Transverse colon (tissue), 4 donors: Measurements from ENCODE around the gene ALKBH8. TPM values are rescaled to one million over a fixed set of nuclear protein-coding genes. Genes with fewer than 3 reads are reported as not detected.
A peak's percentile ranks its signal among the peaks of the same experiment; 100 is the strongest.
"Not testable (repeated sequence)": the region's sequence is repeated elsewhere in the genome, so short reads cannot be mapped to it uniquely, and the experiment has no call there.

ENCODE experiments used
- DNase-seq: peaks from one replicate; pipeline ENCODE4 v3.0.0-alpha.2; 2019
- H3K27ac ChIP-seq, 4 donors: fragments of 200-600 bp; sonication (generic); 2 replicates each; pipeline ENCODE4 v1.5.1; 2016 to 2018; ENCODE audit warnings: inconsistent platforms in 4 of 4
- H3K27me3 ChIP-seq: fragments of 200-600 bp; sonication (generic); 2 replicates; pipeline ENCODE4 v1.5.1; 2017; ENCODE audit warnings: inconsistent platforms
- H3K36me3 ChIP-seq, 4 donors: fragments of 200-600 bp; sonication (generic); 2 replicates each; pipeline ENCODE4 v1.5.1; 2017 to 2019; ENCODE audit warnings: inconsistent platforms in 4 of 4
- H3K4me1 ChIP-seq, 4 donors: fragments of 200-600 bp; sonication (generic); 2 replicates each; pipeline ENCODE4 v1.5.1; 2017 to 2020; ENCODE audit warnings: inconsistent platforms in 4 of 4
- H3K4me3 ChIP-seq, 4 donors: fragments of 200-600 bp; sonication (generic); 1 replicate in 1 of 4; 2 replicates in 3 of 4; pipeline versions ENCODE4 v1.5.1 to v1.6.1; 2017 to 2019; ENCODE audit warnings: inconsistent platforms in 4 of 4
- H3K9me3 ChIP-seq, 2 donors: fragments of 200-600 bp; sonication (generic); 2 replicates each; pipeline ENCODE4 v1.5.1; 2017 to 2019; ENCODE audit warnings: inconsistent platforms in 2 of 2
- EP300 ChIP-seq: sonication (generic); formaldehyde crosslinking; IDR thresholded peaks from one replicate; pipeline ENCODE4 v1.6.1; 2017; ENCODE audit warnings: antibody characterized with exemption, low read depth
- POLR2A ChIP-seq: fragments of 450-650 bp; IDR thresholded peaks from one replicate; pipeline ENCODE4 v1.6.1; 2016; ENCODE audit warnings: antibody characterized with exemption, mild to moderate bottlenecking, moderate library complexity
- POLR2AphosphoS5 ChIP-seq, 3 donors: sonication (generic); formaldehyde crosslinking; IDR thresholded peaks; one replicate each; pipeline ENCODE4 v1.6.1; 2016; ENCODE audit warnings: antibody characterized with exemption in 3 of 3
- WGBS, 2 donors: methylation state at CpG; one replicate each; pipeline ENCODE4 v1.1.5; 2018; ENCODE audit warnings: low coverage in 1 of 2; 5-methylcytosine and 5-hydroxymethylcytosine counted together
- in situ Hi-C, 4 donors: fragments of 200-750 bp; cut with MboI; loops; one replicate each; pipeline versions ENCODE4 v1.15.0 to v1.15.1; 2017; ENCODE audit warnings: low sequenced_read_pairs in 3 of 4, low pct_ligation_motif_present in 1 of 4, low pct_unique_long_range_greater_than_20kb in 1 of 4
- intact Hi-C: fragments of 100-400 bp; cut with DNase I; formaldehyde crosslinking; loops from one replicate; pipeline ENCODE4 v1.15.1; 2023; ENCODE audit warnings: low total_unique reads
- total RNA-seq, 4 donors: library from RNA; depleted of rRNA; stranded (reverse); fragments of >200 nt; gene quantifications; one replicate each; pipeline ENCODE4 v1.1.0, GENCODE V29; 2016
- TF ChIP-seq, protein P1 (sequence below), 5 experiments: fragments of 200-600 bp in 3 of 5; fragments of 450-650 bp in 2 of 5; sonication (generic) in 3 of 5; IDR thresholded peaks; 1 replicate in 2 of 5; 2 replicates in 3 of 5; pipeline ENCODE4 v1.5.1; 2016 to 2017; ENCODE audit warnings: antibody characterized with exemption in 5 of 5, inconsistent platforms in 3 of 5, mild to moderate bottlenecking in 2 of 5, moderate library complexity in 1 of 5

Gene ALKBH8
- total RNA-seq, 4 donors from 2014 or later: 0.60 to 5.6 (median 3.9) TPM

DNA sequence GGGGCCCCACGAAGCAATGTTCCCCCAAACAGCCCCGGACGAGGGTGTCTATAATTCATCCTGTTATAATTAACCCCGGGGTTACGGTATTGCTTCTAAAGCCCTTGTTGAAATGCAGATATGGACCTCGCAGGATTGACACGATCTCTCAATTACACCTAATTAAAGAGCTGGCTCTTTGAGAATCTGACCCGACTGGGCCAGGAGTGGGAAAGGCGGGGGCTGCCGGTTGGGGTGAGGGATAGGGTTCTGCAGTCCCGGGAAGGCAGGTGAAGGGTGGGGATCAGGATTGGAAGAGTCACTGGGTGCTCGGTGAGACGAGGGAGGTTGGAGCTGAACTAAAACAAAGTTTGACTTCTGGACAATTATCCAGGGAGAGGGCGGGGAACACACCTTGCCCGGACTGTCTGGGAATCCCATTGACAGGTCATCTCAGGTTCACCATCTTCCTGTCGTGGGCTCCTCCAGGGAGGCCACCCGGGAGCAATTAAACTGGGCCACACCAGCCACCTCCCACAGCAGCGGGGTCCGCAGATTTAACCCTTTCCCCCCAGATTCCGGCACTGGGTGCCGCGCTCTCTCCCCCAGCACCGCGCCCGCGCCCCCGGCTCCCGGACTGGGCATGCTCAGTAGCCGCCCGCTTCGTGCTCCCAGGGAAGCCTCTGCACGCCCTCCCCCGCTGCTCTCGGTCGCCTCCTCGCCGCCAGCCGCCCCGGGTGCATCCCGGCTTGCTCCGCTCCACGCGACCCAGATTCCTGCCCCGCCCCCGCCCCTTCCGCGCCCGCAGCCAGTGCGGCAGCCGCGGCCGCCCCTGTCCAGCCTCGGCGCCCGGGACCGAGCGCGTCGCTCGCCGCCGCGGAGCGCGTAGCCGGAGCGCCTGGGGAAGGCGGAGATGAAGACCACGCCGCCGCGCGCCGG, 25.2 kb upstream of the ALKBH8 start, which contains the start of gene ELMOD1:
Gene ELMOD1, plus strand, starts transcription at position 688 of the 918 bp plus-strand sequence. CDS start 27,043 bp downstream, outside the sequence.
- H3K27ac ChIP-seq: no peak within 1 kb of the TSS
- in situ Hi-C loops: loop anchor here in 2 of 4 donors (25.0 kb wide), 1 partner anchor 97 kb away; no protein-coding TSS in a partner anchor
- no peaks in the 10 kb centered on the region for H3K9me3 ChIP-seq
- H3K36me3 ChIP-seq: no peaks in the 10 kb centered on the region
- peaks cover 82% of the 10 kb centered on the region for H3K27me3 ChIP-seq
- peak within 1 kb of the TSS; percentile 27 to 68 (median 46) for H3K4me3 ChIP-seq
- WGBS, 2 donors: 4% methylated on average over 36 of the region's 74 CpGs; no CpG with 5 or more reads in 1 of the 2 donors
- DNase-seq: peak; percentile 19
- intact Hi-C loops: no loop called here
- TF ChIP-seq POLR2AphosphoS5 (IDR thresholded peaks at IDR 0.05) (no peak), EP300 (no peak), POLR2A (no peak)
- TF ChIP-seq, protein P1, sequence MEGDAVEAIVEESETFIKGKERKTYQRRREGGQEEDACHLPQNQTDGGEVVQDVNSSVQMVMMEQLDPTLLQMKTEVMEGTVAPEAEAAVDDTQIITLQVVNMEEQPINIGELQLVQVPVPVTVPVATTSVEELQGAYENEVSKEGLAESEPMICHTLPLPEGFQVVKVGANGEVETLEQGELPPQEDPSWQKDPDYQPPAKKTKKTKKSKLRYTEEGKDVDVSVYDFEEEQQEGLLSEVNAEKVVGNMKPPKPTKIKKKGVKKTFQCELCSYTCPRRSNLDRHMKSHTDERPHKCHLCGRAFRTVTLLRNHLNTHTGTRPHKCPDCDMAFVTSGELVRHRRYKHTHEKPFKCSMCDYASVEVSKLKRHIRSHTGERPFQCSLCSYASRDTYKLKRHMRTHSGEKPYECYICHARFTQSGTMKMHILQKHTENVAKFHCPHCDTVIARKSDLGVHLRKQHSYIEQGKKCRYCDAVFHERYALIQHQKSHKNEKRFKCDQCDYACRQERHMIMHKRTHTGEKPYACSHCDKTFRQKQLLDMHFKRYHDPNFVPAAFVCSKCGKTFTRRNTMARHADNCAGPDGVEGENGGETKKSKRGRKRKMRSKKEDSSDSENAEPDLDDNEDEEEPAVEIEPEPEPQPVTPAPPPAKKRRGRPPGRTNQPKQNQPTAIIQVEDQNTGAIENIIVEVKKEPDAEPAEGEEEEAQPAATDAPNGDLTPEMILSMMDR (IDR thresholded peaks at IDR 0.05): no peak
- H3K4me1 ChIP-seq: peaks cover 3 to 19% (median 15%) of the 10 kb centered on the region in 4 donors

DNA sequence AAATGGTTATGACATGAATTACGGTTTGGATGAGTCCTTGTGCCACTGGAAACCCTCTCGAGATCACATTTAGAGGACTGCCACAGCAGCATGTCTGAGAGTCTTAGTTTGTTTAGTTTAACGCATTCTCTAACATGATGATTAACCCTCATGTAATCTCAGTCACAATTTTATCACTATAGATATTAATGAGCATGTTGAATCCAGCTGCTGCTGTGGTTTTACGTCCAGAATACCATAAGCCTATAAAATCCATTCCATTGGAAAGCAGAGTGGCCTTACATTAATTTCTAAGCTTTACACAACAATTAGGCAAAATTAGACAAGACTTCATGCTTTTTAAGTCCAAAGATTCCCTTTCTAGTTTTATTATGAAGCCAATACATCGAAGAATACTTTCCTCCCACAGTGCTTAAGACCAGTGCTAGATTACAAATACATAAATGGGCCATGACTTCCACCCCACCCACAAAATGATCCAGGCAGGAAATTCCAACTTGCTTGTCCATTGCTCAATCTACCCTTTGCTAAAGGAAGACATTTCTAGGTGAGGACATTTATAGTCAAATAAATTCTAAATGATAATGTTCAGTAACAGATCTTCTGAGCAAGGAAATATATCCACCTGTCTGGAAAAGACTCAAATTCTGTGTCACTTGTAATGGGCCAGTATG, 21.9 kb upstream of the ALKBH8 start:
- Histone ChIP-seq H3K4me1 (peaks cover 3 to 19% (median 15%) of the 10 kb centered on the region in 4 donors), H3K27ac (no peak overlapping the region), H3K4me3 (no peak overlapping the region), H3K9me3 (no peaks in the 10 kb centered on the region), H3K27me3 (peaks cover 67% of the 10 kb centered on the region), H3K36me3 (no peaks in the 10 kb centered on the region)
- TF ChIP-seq POLR2AphosphoS5 (IDR thresholded peaks at IDR 0.05) (no peak), EP300 (no peak)
- DNase-seq: no peak
- in situ Hi-C loops: loop anchor here in 2 of 4 donors (25.0 kb wide), 1 partner anchor 100 kb away; no protein-coding TSS in a partner anchor
- WGBS, 2 donors: 62 to 76% methylated on average over 5 of the region's 5 CpGs
- intact Hi-C loops: no loop called here

DNA sequence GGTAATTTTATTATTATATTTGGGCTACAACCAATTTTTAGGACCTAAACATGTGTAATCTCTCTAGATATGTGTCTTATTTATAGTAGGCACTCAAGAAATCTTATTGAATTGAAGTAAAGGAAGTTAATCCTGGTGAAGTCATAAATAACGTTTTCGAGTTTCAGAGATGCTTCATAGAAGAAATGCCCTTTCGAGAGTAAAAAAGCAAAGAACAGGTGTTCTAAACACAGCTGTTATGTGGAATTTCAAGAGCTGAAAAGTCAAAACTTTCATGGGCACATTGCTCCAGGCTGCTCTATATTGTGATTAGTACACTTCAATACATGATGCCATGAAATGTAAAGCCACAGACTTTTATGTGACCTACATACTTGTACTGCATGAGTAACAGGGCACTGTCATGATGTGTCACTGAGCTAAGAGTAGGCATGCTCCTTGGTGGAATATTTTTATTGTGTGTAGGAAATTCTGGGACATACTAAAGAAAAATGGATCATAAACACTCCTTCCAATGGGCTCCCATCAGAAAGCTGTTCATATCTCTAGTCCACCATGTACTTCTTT, 18.2 kb upstream of the ALKBH8 start:
- Histone ChIP-seq H3K27ac (no peak overlapping the region), H3K27me3 (peaks cover 32% of the 10 kb centered on the region), H3K9me3 (no peaks in the 10 kb centered on the region), H3K36me3 (no peaks in the 10 kb centered on the region), H3K4me3 (no peak overlapping the region), H3K4me1 (no peaks in the 10 kb centered on the region)
- TF ChIP-seq, protein P1 (IDR thresholded peaks at IDR 0.05): no peak
- TF ChIP-seq POLR2AphosphoS5 (IDR thresholded peaks at IDR 0.05): no peak
- TF ChIP-seq EP300: no peak
- TF ChIP-seq POLR2A: no peak
- intact Hi-C loops: no loop called here
- no peak for DNase-seq
- in situ Hi-C loops: loop anchor here in 2 of 4 donors (25.0 kb wide), 1 partner anchor 104 kb away; no protein-coding TSS in a partner anchor
- 46 to 57% methylated on average over 3 of the region's 3 CpGs for WGBS, 2 donors

DNA sequence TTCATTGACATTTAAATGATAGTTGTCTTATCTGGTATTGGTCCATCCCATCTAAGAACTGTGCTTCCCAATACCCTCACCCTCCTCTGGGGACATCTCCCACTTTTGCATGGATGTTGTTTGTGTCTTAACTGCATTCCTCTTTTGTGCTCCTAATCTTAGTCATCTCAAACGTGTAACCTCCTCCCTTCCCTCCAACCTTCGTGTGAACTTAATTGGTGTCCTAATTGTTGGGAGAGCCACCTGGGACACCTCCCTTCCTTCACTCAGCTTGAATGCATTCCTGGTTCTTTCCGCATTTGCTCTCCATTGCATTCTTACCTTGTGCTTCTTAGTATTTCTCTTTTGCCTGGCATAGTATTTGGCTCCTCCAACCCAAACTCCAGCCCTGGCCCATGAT, 15.6 kb upstream of the ALKBH8 start:
- DNase-seq: no peak
- WGBS, 2 donors: 48 to 51% methylated on average over 2 to 3 of the region's 3 CpGs
- intact Hi-C loops: no loop called here
- peaks cover 12% of the 10 kb centered on the region for H3K27me3 ChIP-seq
- no peaks in the 10 kb centered on the region for H3K4me1 ChIP-seq
- no peak overlapping the region for H3K4me3 ChIP-seq
- in situ Hi-C loops: loop anchor here in 2 of 4 donors (25.0 kb wide), 1 partner anchor 106 kb away; no protein-coding TSS in a partner anchor
- H3K36me3 ChIP-seq: no peaks in the 10 kb centered on the region
- TF ChIP-seq POLR2AphosphoS5 (IDR thresholded peaks at IDR 0.05): no peak
- TF ChIP-seq EP300: no peak
- TF ChIP-seq, protein P1 (IDR thresholded peaks at IDR 0.05): no peak
- no peak for TF ChIP-seq POLR2A
- no peaks in the 10 kb centered on the region for H3K9me3 ChIP-seq
- H3K27ac ChIP-seq: no peak overlapping the region

DNA sequence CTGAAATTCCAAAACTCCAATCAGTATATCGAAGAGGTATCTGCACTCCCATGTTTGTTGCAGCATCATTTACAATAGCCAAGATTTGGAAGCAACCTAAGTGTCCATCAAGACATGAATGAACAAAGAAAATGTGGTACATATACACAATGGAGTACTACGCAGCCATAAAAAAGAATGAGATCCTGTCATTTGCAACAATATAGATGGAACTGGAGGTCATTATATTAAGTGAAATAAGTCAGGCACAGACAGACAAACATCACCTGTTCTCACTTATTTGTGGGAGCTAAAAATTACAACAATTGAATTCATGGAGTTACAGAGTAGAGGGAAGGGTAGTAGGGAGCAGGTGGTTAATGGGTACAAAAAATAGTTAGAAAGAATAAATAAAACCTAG, 13.6 kb upstream of the ALKBH8 start:
- intact Hi-C loops (loop anchor here (5.0 kb wide), 1 partner anchor 113 kb away; no protein-coding TSS in a partner anchor), in situ Hi-C loops (loop anchor here in 3 of 4 donors (5.0 to 25.0 kb wide), 2 partner anchors 108 to 113 kb away; no protein-coding TSS in a partner anchor)
- H3K27me3 ChIP-seq, DNase-seq, H3K4me3 ChIP-seq, H3K9me3 ChIP-seq, H3K36me3 ChIP-seq, H3K4me1 ChIP-seq, H3K27ac ChIP-seq: not testable (repeated sequence)
- 95 to 100% methylated on average over 2 of the region's 2 CpGs for WGBS, 2 donors
